GM18868 (cell line): ENCODE measurements around the gene GLB1L.
A peak's percentile ranks its signal among the peaks of the same experiment; 100 is the strongest.

Experiments used
- ATAC-seq: cut with Tn5 transposase; IDR thresholded peaks from one replicate; pipeline ENCODE4 v1.9.1; 2021; ENCODE audit warnings: mild to moderate bottlenecking, moderate library complexity; ENCODE audit not compliant: unreplicated experiment

Gene GLB1L

DNA sequence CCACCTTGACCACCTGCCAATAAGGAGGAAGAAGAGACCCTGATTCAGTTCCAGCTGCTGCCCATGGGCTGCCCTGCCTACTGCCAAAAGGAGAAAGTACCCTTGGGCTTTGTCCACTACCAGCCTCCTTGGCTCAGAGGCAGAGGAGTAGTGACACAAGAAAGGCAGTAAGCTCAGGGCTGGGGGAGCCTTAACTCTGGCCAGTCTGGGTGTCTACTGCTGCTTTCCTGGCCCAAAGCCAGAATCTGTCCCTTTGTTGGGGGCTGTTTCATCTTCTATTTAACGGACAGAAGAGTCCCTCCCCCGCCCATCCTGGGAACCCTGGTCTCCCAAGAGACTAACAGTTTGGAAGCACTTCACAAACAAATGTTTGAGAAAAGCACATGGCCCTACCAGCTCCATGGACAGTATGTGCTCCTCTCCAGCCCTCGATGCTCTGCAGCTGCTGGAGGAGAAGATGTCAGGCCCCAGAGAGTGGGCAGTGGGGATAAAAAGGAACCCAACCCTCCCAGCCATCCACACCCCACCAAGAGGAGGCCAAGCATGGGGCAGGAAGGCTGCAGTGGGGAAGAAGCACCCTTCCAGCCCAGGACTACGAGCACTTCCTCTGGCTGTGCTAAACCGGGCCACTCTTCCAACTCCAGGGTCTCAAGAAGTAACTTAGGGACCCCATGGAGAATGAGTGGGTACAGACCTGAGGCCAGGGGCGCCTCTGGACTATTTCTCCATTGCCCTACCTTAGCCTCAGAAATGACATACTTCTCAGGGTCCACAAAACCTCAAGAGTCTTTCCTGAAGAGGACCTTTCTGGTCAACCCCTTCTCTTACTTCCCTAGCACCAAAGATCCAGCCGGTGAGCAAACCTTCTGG is 17.0 kb downstream of the GLB1L start:
- no peak for ATAC-seq

DNA sequence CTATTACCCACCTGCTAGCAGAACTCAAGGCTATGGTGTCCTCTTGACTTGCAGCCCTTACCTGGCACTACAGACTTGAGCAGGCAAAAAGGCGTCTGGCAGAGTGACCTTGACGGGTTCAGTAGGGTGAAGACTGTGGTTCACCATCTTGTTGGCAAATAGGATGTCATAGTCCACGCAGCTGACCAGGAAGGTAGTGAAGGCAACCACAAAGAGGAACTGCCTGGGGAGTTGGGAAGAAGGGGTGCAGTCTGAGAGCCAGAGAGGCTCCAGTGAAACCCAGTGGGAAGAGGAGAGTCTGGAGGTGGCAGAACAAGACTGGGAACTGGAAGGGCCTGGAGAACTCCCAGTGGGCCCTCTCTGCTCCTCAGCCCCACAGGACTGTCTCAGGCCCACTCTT is 19.9 kb downstream of the GLB1L start:
- ATAC-seq = no peak

DNA sequence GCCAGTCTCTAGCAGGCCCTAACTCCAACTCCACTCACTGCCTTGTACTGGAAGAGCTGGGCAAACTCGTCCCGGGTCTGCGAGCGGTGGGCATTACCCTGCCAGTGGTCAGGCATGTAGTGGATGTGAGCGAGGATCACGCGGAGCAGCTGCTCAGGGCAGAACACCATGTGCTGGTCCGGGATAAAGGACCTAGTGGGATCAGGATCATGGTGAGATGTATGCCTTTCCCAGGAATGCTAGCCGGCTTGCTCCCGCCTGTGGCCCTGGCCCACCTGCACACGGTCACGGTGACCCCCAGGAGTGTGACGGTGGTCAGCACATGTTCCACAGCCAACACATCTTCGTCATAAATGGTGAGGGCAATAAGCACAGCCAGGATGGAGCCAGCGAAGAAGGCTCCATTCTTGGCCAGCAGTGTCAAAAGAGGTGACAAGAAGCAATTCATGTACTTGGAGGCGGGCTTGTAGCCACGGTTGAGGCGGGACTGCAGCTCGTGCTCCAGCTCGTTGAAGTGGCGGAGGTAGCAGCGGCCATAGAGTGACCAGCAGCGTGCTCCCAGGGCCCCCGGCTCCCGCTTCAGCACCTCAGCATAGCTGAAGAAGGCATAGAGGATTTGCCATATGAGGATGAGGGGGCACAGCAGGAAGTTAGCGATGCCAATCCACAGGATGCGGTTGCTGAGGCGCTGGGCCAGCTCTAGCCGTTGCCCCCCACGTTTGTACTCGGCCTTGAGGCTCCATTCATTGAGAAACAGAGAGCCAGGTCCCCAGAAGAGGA is 21.2 kb downstream of the GLB1L start:
- no peak for ATAC-seq

DNA sequence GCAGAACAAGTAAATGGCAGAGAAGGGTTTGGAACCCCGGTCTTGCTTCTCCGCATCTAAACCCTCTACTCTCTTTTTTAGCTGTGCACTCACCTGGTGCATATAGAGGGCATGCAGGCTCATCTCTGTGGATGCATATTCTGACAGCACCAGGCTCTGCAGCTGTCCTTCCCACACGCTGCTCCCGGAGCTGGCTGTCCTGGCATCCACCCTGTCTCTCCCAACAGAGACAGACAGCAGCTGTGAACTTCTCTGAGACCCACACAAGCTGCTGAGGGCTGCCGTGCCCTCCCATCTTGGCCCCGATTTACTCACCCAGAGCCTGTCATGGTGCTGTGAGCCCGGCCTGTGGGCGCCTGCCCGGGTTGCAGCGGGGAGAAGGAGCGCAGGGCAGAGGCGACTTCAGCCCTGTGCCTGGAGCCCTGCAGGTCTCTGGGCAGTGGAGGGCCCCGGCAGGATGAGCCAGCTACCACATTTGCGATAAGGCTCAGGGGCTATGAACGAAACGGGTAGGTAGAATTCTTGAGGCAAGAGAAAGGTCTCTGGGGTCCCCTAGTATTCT is 23.2 kb downstream of the GLB1L start:
- no peak for ATAC-seq

DNA sequence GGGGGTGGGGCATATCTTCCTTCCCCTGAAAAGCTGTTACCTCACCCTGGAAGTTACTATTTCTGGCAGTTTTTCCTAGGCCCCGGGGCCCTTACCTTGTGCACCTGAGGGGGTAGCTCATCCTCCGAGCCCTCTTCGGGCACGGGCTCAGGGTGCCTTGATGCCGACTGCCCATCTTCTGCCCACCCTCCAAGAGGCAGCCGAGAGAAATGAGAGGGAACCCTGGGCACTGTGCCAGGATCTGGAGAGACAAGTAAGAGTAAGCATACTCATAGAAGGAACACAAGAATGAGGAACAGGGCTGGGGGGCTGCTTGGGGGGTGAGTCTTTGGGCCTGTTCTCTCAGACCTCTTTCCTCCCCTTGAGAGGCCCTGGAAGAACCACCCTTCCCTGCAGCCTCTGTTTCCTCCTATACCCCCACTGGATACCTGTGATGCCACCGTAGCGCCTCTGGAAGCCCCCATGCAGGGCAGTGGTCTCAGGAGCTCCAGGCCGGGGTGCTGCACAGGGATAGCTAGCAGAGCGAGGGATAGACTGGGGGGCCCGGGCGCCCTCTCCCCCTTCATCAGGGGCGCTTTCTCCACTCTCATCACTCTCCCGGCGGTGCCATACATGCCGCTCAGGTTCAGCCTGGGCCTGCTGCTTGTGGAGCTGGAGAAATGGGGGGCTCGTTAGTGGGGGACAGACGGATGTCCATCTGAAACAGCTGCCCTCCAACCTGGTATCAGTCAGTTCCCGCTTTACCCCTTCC is 24.4 kb downstream of the GLB1L start:
- ATAC-seq = no peak

- ATAC-seq = no peak
Measured at GRCh38 chr2:219219784-219220532, 25.3 kb downstream of the GLB1L start.

DNA sequence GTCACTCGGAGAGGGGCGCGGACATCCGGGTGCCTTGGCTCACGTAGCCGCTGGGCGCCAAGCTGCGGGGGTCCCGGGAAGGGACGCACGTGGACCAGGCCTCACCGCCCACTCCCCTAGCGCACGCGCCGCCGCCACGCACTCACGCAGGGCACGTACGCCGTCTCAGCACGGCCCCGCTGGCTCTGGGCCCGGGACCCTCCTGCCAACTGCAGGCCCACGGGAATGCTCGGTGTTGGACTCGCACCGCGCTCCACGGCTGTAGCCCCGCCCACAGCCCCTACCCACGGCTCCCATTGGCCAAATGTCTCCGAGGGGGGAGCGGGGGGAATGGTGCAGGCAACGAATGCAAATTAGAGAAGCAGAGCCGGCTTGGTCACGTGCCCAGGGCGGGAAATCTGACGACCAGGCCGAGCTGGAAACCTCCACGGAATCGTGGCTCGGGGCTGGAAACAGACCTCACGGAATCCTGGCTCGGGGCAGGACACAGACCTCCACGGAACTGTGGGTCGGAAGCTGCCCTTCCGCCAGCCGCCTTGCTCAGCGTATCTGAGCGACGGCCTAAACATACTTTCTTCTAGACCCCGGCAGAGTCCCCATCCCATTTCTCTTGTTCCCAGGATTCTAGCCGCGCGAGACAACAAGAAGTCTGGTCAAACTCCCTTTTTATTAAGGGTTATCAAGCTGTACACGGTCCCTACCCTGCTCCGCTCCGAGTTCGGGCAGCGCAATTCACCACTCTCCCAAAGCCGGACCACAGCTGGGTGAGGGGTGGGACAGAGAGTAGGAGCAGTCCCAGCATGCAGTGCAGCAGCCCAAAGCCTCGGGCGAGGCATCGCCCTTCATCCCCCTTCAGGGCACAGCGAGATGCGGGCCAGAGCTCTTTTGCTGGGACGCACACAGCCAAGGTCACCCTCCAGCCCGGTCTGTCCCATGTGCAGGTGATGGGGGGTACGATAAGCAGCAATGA is 26.2 kb downstream of the GLB1L start, which contains the start of gene ABCB6:
Gene ABCB6 (minus strand): TSS at position 227 of the 970 bp plus-strand sequence. CDS start 285 bp downstream, outside the sequence.
- ATAC-seq = peak; percentile 75

DNA sequence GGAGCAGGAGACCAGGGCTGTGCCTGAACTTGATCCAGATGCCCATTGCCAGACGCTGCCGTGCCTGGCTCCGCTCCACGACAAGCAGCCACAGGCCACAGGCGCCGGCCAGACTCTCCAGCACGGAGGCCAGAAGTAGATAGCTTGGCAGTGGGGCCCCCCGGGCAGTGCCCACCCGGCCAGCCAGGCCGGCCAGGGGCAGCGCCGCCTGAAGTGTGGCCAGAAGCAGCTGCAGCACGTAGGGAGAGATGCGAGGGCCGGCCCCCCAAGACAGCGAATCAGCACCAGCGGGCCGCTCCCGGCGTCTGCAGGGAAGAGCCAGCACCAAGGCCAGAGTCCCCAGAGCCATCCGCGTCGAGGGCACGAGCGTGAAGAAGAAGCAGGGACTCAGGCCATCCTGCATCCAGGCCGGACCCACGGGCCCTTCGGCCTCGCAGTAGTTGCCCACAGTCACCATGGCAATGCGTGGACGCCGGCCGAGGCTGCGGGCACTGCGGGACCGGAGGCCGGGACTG is 27.0 kb downstream of the GLB1L start:
- peak; percentile 25 for ATAC-seq

GRCh38 chr2:219216535-219216915 is 28.7 kb downstream of the GLB1L start:
- no peak for ATAC-seq

DNA sequence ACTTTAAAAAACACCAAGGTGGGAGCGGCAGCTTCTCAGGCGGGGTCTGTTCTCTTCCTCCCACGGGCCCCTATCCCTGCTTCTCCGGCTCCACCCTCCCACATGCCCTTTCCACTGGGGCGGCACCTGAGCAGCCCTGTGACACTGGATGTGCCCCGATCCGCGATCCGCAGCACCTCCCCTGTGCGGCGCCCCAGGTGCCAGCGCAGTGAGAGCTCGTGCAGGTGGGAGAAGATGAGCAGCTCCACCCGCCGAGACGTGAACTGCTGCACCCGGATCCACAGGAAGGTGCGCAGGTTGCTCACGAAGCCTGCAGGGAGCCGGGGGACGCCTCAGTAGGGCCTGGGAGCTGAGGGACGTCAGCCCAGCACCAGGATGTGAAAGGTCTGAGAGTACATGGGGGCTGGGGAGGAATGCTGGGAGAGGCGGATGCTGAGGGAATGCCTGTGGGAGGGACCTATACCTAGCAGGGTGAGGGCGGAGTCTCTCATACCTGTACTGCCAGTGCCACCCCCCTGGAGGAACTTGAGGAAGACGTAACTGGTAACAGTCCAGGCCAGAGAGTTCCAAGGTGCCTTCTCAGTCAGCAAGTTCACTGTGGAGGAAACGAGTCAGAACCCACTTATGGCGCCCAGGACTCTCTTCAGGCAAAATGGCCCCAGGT is 29.2 kb downstream of the GLB1L start:
- no peak for ATAC-seq

DNA sequence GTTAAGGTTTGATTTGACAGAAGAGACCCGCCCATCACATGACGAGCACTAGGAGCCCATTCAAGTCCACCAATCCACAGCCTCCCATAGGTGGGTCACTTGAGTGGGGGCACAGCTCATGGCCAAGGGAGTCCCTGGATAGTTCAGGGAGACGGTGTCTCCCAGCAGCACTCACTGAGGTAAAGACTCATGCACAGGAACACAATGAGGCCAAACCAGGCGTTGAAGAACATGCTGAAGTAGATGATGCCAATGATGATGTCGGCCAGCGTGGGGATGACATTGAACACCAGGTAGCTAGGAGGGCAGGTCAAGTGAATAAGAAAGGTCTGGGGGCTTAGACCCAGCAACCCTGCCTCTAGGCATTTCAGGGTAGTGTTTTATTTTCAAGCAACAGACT is 30.5 kb downstream of the GLB1L start:
- no peak for ATAC-seq

DNA sequence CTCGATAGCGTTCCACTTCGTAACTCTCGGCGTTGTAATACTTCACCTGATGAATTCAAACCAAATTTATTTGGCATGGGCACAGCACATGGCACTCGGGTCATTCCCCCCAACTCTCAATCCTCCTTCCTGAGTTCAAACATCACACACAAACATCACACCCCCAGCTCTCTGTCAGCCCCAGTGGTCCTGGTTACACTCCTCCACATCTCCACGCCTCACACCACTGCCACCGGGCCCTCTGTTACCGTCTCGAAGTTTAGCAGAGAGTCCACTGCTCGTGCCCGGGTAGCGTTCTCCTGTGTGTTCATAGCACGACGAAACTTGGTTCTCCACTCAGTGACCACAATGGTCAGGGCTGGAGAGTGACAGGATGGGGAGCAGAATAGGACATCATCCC is 31.1 kb downstream of the GLB1L start:
- no peak for ATAC-seq

GRCh38 chr2:219213486-219214071 is 31.7 kb downstream of the GLB1L start:
- ATAC-seq = no peak

DNA sequence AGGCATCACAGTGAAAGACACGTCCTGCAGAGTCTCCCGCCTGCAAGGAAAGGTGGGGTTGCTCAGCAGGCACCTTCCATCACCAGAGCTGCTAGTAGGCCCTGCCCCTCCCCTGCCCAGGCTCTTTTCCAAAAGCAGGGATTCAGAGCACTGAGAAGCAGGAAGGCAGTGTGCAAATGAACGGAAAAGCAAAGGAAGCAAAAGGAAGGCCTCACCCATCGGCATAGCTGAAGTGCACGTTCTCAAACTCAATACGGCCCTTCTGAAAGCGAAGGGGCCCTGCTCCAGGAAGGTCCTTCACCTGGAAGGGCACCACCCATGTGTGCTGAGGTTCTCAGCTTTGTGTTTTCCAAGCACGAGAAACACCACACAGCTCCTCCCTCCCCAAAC is 32.2 kb downstream of the GLB1L start:
- no peak for ATAC-seq

GRCh38 chr2:219210886-219211362 is 34.3 kb downstream of the GLB1L start:
- no peak for ATAC-seq

- no peak for ATAC-seq
Measured at GRCh38 chr2:219210196-219210885, 34.9 kb downstream of the GLB1L start.
